Bone marrow (tissue), 2 donors: Measurements from ENCODE around the gene LRRC4.

Experiments
- DNase-seq, 2 donors: peaks; one replicate each; lab custom pipeline; 2025; lab: John Stamatoyannopoulos, UW

The LRRC4 gene

GRCh38 chr7:128057909-128058308 lies 26.7 kb upstream of the LRRC4 start:
- no peak for DNase-seq

- DNase-seq: no peak
Observed at GRCh38 chr7:128056901-128057300, 25.7 kb upstream of the LRRC4 start.

GRCh38 chr7:128055637-128056036 lies 24.4 kb upstream of the LRRC4 start:
- DNase-seq: no peak

- DNase-seq: no peak
Observed at GRCh38 chr7:128054511-128054910, 23.3 kb upstream of the LRRC4 start.

GRCh38 chr7:128053991-128054390 lies 22.8 kb upstream of the LRRC4 start:
- no peak for DNase-seq

GRCh38 chr7:128053023-128053422 lies 21.8 kb upstream of the LRRC4 start:
- peak in 1 of 2 donors; percentile 46 for DNase-seq

- DNase-seq: no peak
Observed at GRCh38 chr7:128052404-128052803, 21.2 kb upstream of the LRRC4 start.

- DNase-seq: no peak
Observed at GRCh38 chr7:128045766-128046165, 14.5 kb upstream of the LRRC4 start.

- DNase-seq: no peak
Observed at GRCh38 chr7:128045158-128045557, 13.9 kb upstream of the LRRC4 start.

GRCh38 chr7:128044064-128044463 lies 12.8 kb upstream of the LRRC4 start:
- no peak for DNase-seq

- no peak for DNase-seq
Observed at GRCh38 chr7:128042012-128042411, 10.8 kb upstream of the LRRC4 start.

- no peak for DNase-seq
Observed at GRCh38 chr7:128041203-128041602, 10.0 kb upstream of the LRRC4 start.

- DNase-seq: no peak
Observed at GRCh38 chr7:128040205-128040604, 9.0 kb upstream of the LRRC4 start.

GRCh38 chr7:128039544-128039953 lies 8.3 kb upstream of the LRRC4 start:
- no peak for DNase-seq

- DNase-seq: no peak
Observed at GRCh38 chr7:128037880-128038619, 6.8 kb upstream of the LRRC4 start.

- no peak for DNase-seq
Observed at GRCh38 chr7:128037081-128037480, 5.8 kb upstream of the LRRC4 start.

GRCh38 chr7:128036226-128036940 lies 5.1 kb upstream of the LRRC4 start:
- no peak for DNase-seq

GRCh38 chr7:128035712-128036111 lies 4.5 kb upstream of the LRRC4 start:
- no peak for DNase-seq

- DNase-seq: no peak
Observed at GRCh38 chr7:128034825-128035224, 3.6 kb upstream of the LRRC4 start.

GRCh38 chr7:128033246-128033645 lies 2.0 kb upstream of the LRRC4 start:
- no peak for DNase-seq

- no peak for DNase-seq
Observed at GRCh38 chr7:128032605-128033235, 1.5 kb upstream of the LRRC4 start.

- DNase-seq: peak; percentile 26 to 69
Observed at GRCh38 chr7:128031901-128032604, 816 bp upstream of the LRRC4 start.
